OCI-LY1 (cell line): ENCODE measurements around the gene IBA57.

ENCODE experiments used
- H2AFZ ChIP-seq: fragments of 200-600 bp; sonication (generic), shearing (Covaris generic); 2 replicates; pipeline ENCODE4 v1.6.0; 2014; ENCODE audit warnings: antibody characterized with exemption, mild to moderate bottlenecking, low read length
- H3F3A ChIP-seq: fragments of 200-600 bp; sonication (generic), shearing (Covaris generic); 2 replicates; pipeline ENCODE4 v1.6.0; 2014; ENCODE audit warnings: mild to moderate bottlenecking, antibody characterized with exemption, low read length, moderate library complexity; ENCODE audit not compliant: insufficient read depth
- H3K27ac ChIP-seq: fragments of 200-600 bp; sonication (generic); 2 replicates; pipeline ENCODE4 v1.5.1; 2014; ENCODE audit warnings: low read length, mixed run types, mild to moderate bottlenecking, low read depth; ENCODE audit not compliant: poor library complexity, severe bottlenecking
- H3K27me3 ChIP-seq: fragments of 200-600 bp; sonication (generic); 2 replicates; pipeline ENCODE4 v1.6.0; 2014; ENCODE audit warnings: antibody characterized with exemption, mild to moderate bottlenecking, low read length, moderate library complexity; ENCODE audit not compliant: insufficient read depth
- H3K36me3 ChIP-seq: fragments of 200-600 bp; sonication (generic); 2 replicates; pipeline ENCODE4 v1.6.1; 2014; ENCODE audit warnings: mild to moderate bottlenecking, antibody characterized with exemption, low read length, moderate library complexity, mixed read lengths; ENCODE audit not compliant: insufficient read depth
- H3K4me1 ChIP-seq: fragments of 200-600 bp; sonication (generic); 2 replicates; pipeline ENCODE4 v1.5.1; 2014; ENCODE audit warnings: mild to moderate bottlenecking, low read length, moderate library complexity; ENCODE audit not compliant: insufficient read depth, severe bottlenecking
- H3K4me2 ChIP-seq: fragments of 200-600 bp; sonication (generic), shearing (Covaris generic); 2 replicates; pipeline ENCODE4 v1.6.1; 2014; ENCODE audit warnings: low read length
- H3K4me3 ChIP-seq: fragments of 200-600 bp; sonication (generic); 2 replicates; pipeline ENCODE4 v1.5.1; 2014; ENCODE audit warnings: low read length, low read depth, mild to moderate bottlenecking, mixed read lengths; ENCODE audit not compliant: poor library complexity, severe bottlenecking
- H3K79me2 ChIP-seq: fragments of 200-600 bp; shearing (Covaris generic); 2 replicates; pipeline ENCODE4 v1.6.1; 2016; ENCODE audit warnings: mixed run types, low read length, mixed read lengths; ENCODE audit not compliant: insufficient read depth
- H3K9ac ChIP-seq: fragments of 200-600 bp; sonication (generic), shearing (Covaris generic); 2 replicates; pipeline ENCODE4 v1.6.1; 2014; ENCODE audit warnings: mild to moderate bottlenecking, low read length, mixed read lengths
- H3K9me2 ChIP-seq: fragments of 200-600 bp; sonication (generic), shearing (Covaris generic); 2 replicates; pipeline ENCODE4 v1.6.1; 2014; ENCODE audit warnings: low read depth, mild to moderate bottlenecking, low read length, mixed read lengths
- H3K9me3 ChIP-seq: fragments of 200-600 bp; shearing (Covaris generic); 2 replicates; pipeline ENCODE4 v1.6.1; 2014; ENCODE audit warnings: low read length, mixed read lengths
- H4K20me1 ChIP-seq: fragments of 200-600 bp; sonication (generic), shearing (Covaris generic); 2 replicates; pipeline ENCODE4 v1.6.0; 2016; ENCODE audit warnings: mild to moderate bottlenecking, low read length; ENCODE audit not compliant: insufficient read depth
- CTCF ChIP-seq: fragments of 200-600 bp; sonication (generic), shearing (Covaris generic); IDR thresholded peaks from 2 replicates; pipeline ENCODE4 v1.5.1; 2017; ENCODE audit warnings: mild to moderate bottlenecking, antibody characterized with exemption, low read length, moderate library complexity, mixed read lengths
- EZH2 ChIP-seq: fragments of 200-600 bp; sonication (generic), shearing (Covaris generic); IDR thresholded peaks from 2 replicates; pipeline ENCODE4 v1.8.0; 2017; ENCODE audit warnings: borderline replicate concordance, mixed run types, mild to moderate bottlenecking, antibody characterized with exemption, low read length, moderate library complexity, mixed read lengths

IBA57 gene

GRCh38 chr1:228222548-228222947 is 56.9 kb downstream of the IBA57 start:
- peaks cover 6% of the 10 kb centered on the region for H3K4me1 ChIP-seq
- TF ChIP-seq CTCF: no peak
- no peak for TF ChIP-seq EZH2

GRCh38 chr1:228224198-228225164 is 58.9 kb downstream of the IBA57 start:
- Histone ChIP-seq H3K36me3 (no peaks in the 10 kb centered on the region), H2AFZ (no peak overlapping the region), H3F3A (no peaks in the 10 kb centered on the region), H3K4me1 (peaks cover 6% of the 10 kb centered on the region), H3K4me3 (no peak overlapping the region), H3K9me3 (no peaks in the 10 kb centered on the region), H4K20me1 (no peaks in the 10 kb centered on the region), H3K9me2 (no peaks in the 10 kb centered on the region), H3K4me2 (no peak overlapping the region), H3K79me2 (no peaks in the 10 kb centered on the region), H3K27ac (no peak overlapping the region), H3K9ac (no peak overlapping the region), H3K27me3 (no peaks in the 10 kb centered on the region; the same call in 1 of the 2 replicates)
- no peak for TF ChIP-seq EZH2
- no peak for TF ChIP-seq CTCF

More at GRCh38 chr1:228222548-228222947, 56.9 kb downstream of the IBA57 start:
- H3K79me2 ChIP-seq: no peaks in the 10 kb centered on the region
- H3K27me3 ChIP-seq: no peaks in the 10 kb centered on the region; the same call in 1 of the 2 replicates
- no peaks in the 10 kb centered on the region for H3K36me3 ChIP-seq
- H3K27ac ChIP-seq: no peak overlapping the region
- no peaks in the 10 kb centered on the region for H3K9me2 ChIP-seq
- H3K4me2 ChIP-seq: no peak overlapping the region
- no peak overlapping the region for H2AFZ ChIP-seq
- H3K9me3 ChIP-seq: no peaks in the 10 kb centered on the region
- no peaks in the 10 kb centered on the region for H3F3A ChIP-seq
- H3K4me3 ChIP-seq: no peak overlapping the region
- no peak overlapping the region for H3K9ac ChIP-seq
- no peaks in the 10 kb centered on the region for H4K20me1 ChIP-seq

- no peak for TF ChIP-seq CTCF
- no peak for TF ChIP-seq EZH2
- no peaks in the 10 kb centered on the region for H3K36me3 ChIP-seq
- no peaks in the 10 kb centered on the region; the same call in 1 of the 2 replicates for H3K27me3 ChIP-seq
- no peak overlapping the region for H3K4me3 ChIP-seq
- no peak overlapping the region for H3K9ac ChIP-seq
- H3K79me2 ChIP-seq: no peaks in the 10 kb centered on the region
- no peaks in the 10 kb centered on the region for H4K20me1 ChIP-seq
- no peak overlapping the region for H3K27ac ChIP-seq
- H3K9me3 ChIP-seq: no peaks in the 10 kb centered on the region
- no peaks in the 10 kb centered on the region for H3K9me2 ChIP-seq
- H3F3A ChIP-seq: no peaks in the 10 kb centered on the region
- no peak overlapping the region for H3K4me2 ChIP-seq
- H3K4me1 ChIP-seq: no peaks in the 10 kb centered on the region
- H2AFZ ChIP-seq: no peak overlapping the region
These were observed 59.6 kb downstream of the IBA57 start for GRCh38 chr1:228225165-228225710.
